Activated CD8-positive, alpha-beta T cell treated with anti-CD3 and anti-CD28 coated beads for 36 hours (primary cell): ENCODE results near the gene AGO3. TPM values are rescaled to one million over a fixed set of nuclear protein-coding genes. Genes with fewer than 3 reads are reported as not detected.
"Not testable (repeated sequence)": the region's sequence is repeated elsewhere in the genome, so short reads cannot be mapped to it uniquely, and the experiment has no call there.

Experiments
- ATAC-seq: fragments of 200-7000 bp; cut with Tn5 transposase; one replicate; pipeline ENCODE4 v1.10.0; 2021; ENCODE audit warnings: mild to moderate bottlenecking, moderate library complexity
- CTCF ChIA-PET: fragments of 350-600 bp; sonication (Branson Sonifier 250); formaldehyde crosslinking; loops from one replicate; lab custom pipeline; 2021; ENCODE audit warnings: antibody characterized with exemption; lab: Charles Lee
- POLR2A ChIA-PET: fragments of 350-600 bp; sonication (Branson Sonifier 250); formaldehyde crosslinking; loops from one replicate; lab custom pipeline; 2021; ENCODE audit warnings: antibody characterized with exemption; lab: Charles Lee
- DNase-seq: peaks from one replicate; pipeline ENCODE4 v3.0.0-alpha.2; 2020
- H3K27ac Mint-ChIP-seq: one replicate; pipeline ENCODE4 v1.8.0; 2021; ENCODE audit warnings: mild to moderate bottlenecking, mixed read lengths
- H3K27me3 Mint-ChIP-seq: one replicate; pipeline ENCODE4 v1.8.0; 2021; ENCODE audit warnings: mixed read lengths
- H3K36me3 Mint-ChIP-seq: one replicate; pipeline ENCODE4 v1.8.0; 2021; ENCODE audit warnings: low read depth, mixed read lengths
- H3K4me1 Mint-ChIP-seq: one replicate; pipeline ENCODE4 v1.8.0; 2021; ENCODE audit warnings: low read depth, mixed read lengths
- H3K4me3 Mint-ChIP-seq: one replicate; pipeline ENCODE4 v1.8.0; 2021; ENCODE audit warnings: mild to moderate bottlenecking, moderate library complexity, mixed read lengths
- H3K9me3 Mint-ChIP-seq: one replicate; pipeline ENCODE4 v1.8.0; 2021; ENCODE audit warnings: mixed read lengths
- CTCF ChIP-seq: fragments of 200-600 bp; IDR thresholded peaks from one replicate; pipeline ENCODE4 v1.8.0; 2022; ENCODE audit warnings: antibody characterized with exemption, mild to moderate bottlenecking
- intact Hi-C: fragments of 100-400 bp; cut with micrococcal nuclease; formaldehyde crosslinking; loops from one replicate; pipeline ENCODE4 v1.10.0; 2022
- total RNA-seq, 2 experiments: library from RNA; stranded (reverse); gene quantifications; one replicate each; pipeline ENCODE4 v1.2.3, GENCODE V29; 2021

Gene AGO3
- total RNA-seq, 2 experiments from 2014 or later = 27.7 to 30.0 TPM

- H3K4me3 Mint-ChIP-seq = no peak overlapping the region
- TF ChIP-seq CTCF = no peak
- DNase-seq (no peak), ATAC-seq (no peak)
- CTCF ChIA-PET = no interaction called here
- no peaks in the 10 kb centered on the region for H3K27me3 Mint-ChIP-seq
- peaks cover 18% of the 10 kb centered on the region for H3K36me3 Mint-ChIP-seq
- no peak overlapping the region for H3K27ac Mint-ChIP-seq
- no peaks in the 10 kb centered on the region for H3K4me1 Mint-ChIP-seq
- H3K9me3 Mint-ChIP-seq = no peaks in the 10 kb centered on the region
- intact Hi-C loops = no loop called here
- POLR2A ChIA-PET = interaction anchor here (0.6 kb wide), 1 partner anchor 273 kb away, joined by 4 read pairs; no protein-coding TSS in a partner anchor
Measured at GRCh38 chr1:36014722-36015220, 83.9 kb downstream of the AGO3 start.

GRCh38 chr1:36016686-36017085 lies 85.8 kb downstream of the AGO3 start:
- H3K4me3 Mint-ChIP-seq = no peak overlapping the region
- no peak overlapping the region for H3K27ac Mint-ChIP-seq
- TF ChIP-seq CTCF = no peak
- H3K9me3 Mint-ChIP-seq = no peaks in the 10 kb centered on the region
- CTCF ChIA-PET = interaction anchor here (1.4 kb wide), 1 partner anchor 133 kb away, joined by 3 read pairs; the partner anchor contains the start of gene AGO1
- intact Hi-C loops = no loop called here
- no peaks in the 10 kb centered on the region for H3K27me3 Mint-ChIP-seq
- DNase-seq (no peak), ATAC-seq (no peak)
- POLR2A ChIA-PET = no interaction called here
- H3K4me1 Mint-ChIP-seq = no peaks in the 10 kb centered on the region
- H3K36me3 Mint-ChIP-seq = peaks cover 18% of the 10 kb centered on the region

GRCh38 chr1:36023098-36023769 lies 92.3 kb downstream of the AGO3 start:
- H3K27ac Mint-ChIP-seq = peak overlapping the region; percentile 66
- H3K4me1 Mint-ChIP-seq = peaks cover 14% of the 10 kb centered on the region
- H3K36me3 Mint-ChIP-seq = peaks cover 23% of the 10 kb centered on the region
- no peaks in the 10 kb centered on the region for H3K9me3 Mint-ChIP-seq
- CTCF ChIA-PET = interaction anchor here (0.6 kb wide), 1 partner anchor 16 kb away, joined by 3 read pairs; no protein-coding TSS in a partner anchor
- DNase-seq = no peak
- H3K4me3 Mint-ChIP-seq = no peak overlapping the region
- intact Hi-C loops = no loop called here
- no peaks in the 10 kb centered on the region for H3K27me3 Mint-ChIP-seq
- peak; percentile 85 for ATAC-seq
- no peak for TF ChIP-seq CTCF
- POLR2A ChIA-PET = no interaction called here

- intact Hi-C loops = not testable (repeated sequence)
- peak overlapping the region; percentile 66 for H3K27ac Mint-ChIP-seq
Measured at GRCh38 chr1:36024024-36024423, 93.1 kb downstream of the AGO3 start.

GRCh38 chr1:36024847-36025246 lies 93.9 kb downstream of the AGO3 start:
- Mint-ChIP-seq H3K4me3 (no peak overlapping the region), H3K36me3 (peaks cover 26% of the 10 kb centered on the region), H3K27ac (peak overlapping the region; percentile 41), H3K27me3 (no peaks in the 10 kb centered on the region), H3K9me3 (peaks cover 3% of the 10 kb centered on the region), H3K4me1 (peaks cover 14% of the 10 kb centered on the region)
- no peak for ATAC-seq
- ChIA-PET POLR2A (no interaction called here), CTCF (no interaction called here)
- DNase-seq = no peak
- intact Hi-C loops = no loop called here
- TF ChIP-seq CTCF = no peak

More at GRCh38 chr1:36024024-36024423, 93.1 kb downstream of the AGO3 start:
- H3K4me3 Mint-ChIP-seq, H3K27me3 Mint-ChIP-seq, H3K9me3 Mint-ChIP-seq, ATAC-seq, DNase-seq, POLR2A ChIA-PET: not testable (repeated sequence)
- Mint-ChIP-seq H3K4me1 (peaks cover 14% of the 10 kb centered on the region), H3K36me3 (peaks cover 26% of the 10 kb centered on the region)
- CTCF ChIA-PET = interaction anchor here (0.6 kb wide), 1 partner anchor 17 kb away, joined by 3 read pairs; no protein-coding TSS in a partner anchor
